Activated CD8-positive, alpha-beta memory T cell treated with anti-CD3 and anti-CD28 coated beads for 24 hours (primary cell): ENCODE data around the gene HMCN2.
"Not testable (repeated sequence)": the region's sequence is repeated elsewhere in the genome, so short reads cannot be mapped to it uniquely, and the experiment has no call there.

Experiments used
- DNase-seq: peaks from one replicate; pipeline ENCODE4 v3.0.0-alpha.2; 2020

Gene HMCN2

DNA sequence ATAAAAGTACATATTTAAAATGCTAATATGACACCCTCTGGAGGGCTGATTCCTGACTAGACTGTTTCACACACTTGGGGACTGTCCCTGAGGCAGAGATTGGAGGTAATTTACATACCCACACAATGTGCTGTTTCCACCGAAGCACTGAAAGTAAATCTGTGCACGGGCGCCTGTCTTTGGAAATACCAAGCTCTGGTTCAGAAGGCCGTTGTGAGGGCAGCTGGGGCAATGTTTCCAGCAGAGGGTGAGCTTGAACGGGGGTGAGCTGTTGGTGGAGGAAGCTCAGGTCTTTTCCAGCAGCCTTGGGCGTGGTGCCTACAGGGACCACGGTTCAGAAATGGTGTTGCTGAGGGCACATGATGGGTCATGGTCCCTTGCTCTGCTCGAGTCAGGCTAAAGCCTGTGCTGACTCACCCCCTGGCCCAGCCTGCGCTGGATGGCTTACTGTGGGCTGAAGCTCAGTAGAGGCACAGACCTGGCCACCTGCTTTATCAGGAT lies 25.8 kb upstream of the HMCN2 start:
- peak; percentile 79 for DNase-seq

GRCh38 chr9:130240410-130241197 lies 25.0 kb upstream of the HMCN2 start:
- no peak for DNase-seq

DNA sequence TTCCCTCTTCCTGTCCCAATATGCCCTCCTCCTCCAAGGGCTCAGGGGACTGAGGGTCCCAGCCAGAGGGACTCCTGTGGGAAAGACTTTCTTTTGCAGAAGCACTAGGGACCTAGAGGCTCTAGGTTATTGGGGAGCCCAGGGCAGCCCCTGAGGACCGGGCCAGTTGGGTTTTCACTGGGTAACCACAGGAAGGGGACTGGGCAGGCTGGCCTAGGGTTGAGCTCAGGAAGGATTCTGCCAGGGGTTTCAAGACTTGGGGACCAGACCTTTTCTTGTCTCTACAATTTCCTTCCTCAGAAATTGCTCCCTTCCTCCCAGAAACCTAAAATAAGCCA lies 24.4 kb upstream of the HMCN2 start:
- DNase-seq, result no peak

DNA sequence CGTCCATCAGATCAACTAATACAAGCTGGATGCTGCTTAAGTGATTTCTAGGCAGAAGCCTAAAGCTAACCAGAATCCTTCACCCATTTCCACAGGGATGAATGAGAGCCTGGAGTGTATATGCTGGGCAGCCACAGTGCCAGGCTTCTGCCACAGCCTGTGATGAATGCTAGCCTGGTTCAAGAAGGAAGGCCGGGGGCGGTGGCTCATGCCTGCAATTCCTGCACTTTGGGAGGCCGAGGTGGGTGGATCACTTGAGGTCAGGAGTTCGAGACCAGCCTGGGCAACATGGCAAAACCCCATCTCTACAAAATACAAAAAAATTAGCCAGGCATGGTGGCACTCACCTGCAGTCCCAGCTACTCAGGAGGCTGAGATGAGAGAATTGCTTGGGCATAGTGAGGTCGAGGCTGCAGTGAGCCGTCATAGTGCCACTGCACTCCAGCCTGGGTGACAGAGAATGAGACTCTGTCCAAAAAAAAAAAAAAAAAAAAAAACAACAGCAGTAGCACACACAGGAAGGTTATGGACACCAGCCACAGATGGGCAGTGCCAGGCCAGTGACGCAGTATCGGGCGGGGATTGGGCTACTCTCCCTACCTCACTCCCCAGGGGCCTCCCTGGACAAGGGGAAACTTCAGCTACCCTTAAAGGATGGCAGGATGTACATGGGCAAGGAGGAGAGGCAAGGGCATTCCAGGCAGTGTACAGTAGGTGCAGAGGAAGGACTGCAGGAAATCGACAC lies 23.1 kb upstream of the HMCN2 start:
- DNase-seq, result no peak

- peak; percentile 96 for DNase-seq
Observed at GRCh38 chr9:130243015-130243881, 22.3 kb upstream of the HMCN2 start.

GRCh38 chr9:130243882-130244170 lies 21.7 kb upstream of the HMCN2 start:
- DNase-seq, result no peak

DNA sequence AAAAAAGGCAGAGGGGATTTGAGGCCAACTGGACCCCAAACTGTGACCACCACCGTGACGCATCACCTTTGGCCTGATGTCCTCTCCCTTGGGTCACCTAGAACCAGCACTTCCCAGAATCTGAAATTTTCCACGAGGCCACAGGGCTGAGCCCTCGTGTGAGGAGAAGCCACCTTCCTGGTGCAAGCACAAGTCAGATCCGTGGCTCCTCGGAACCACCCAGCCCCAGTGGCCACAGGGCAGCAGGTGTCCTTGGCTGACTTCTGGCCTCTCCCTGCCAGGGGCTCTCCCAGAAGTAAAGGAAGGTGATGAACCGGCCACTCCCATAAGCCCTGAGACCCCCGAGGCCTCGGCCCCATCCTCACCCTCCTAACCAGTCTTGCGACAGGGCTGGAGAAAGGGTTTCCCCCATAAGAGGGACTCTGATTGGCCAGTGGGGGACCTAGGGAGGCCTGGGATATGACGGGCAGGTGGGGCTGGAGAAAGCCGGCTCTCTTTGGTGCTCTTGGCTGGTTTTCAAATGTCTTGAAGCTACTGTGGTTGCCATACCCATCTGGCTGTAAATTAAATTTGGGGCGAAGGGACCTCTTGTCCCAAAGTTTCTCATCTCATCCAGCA lies 20.9 kb upstream of the HMCN2 start:
- no peak for DNase-seq

DNA sequence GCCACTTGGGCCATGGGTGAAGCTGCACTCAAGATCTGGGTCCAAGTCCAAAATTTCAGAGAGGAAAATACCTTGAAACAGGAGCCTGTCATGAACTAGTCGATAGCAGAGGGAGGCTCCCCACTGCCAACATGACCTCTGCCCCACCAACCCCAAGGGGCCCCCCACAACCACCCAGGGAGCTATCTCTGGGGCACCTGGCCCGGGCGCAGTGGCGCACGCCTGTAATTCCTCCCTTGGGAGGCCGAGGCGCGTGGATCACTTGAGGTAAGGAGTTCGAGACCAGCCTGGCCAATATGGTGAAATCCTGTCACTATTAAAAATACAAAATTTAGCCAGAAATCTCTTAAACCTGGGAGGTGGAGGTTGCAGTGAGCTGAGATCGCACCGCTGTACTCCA lies 20.1 kb upstream of the HMCN2 start:
- DNase-seq, result no peak

DNA sequence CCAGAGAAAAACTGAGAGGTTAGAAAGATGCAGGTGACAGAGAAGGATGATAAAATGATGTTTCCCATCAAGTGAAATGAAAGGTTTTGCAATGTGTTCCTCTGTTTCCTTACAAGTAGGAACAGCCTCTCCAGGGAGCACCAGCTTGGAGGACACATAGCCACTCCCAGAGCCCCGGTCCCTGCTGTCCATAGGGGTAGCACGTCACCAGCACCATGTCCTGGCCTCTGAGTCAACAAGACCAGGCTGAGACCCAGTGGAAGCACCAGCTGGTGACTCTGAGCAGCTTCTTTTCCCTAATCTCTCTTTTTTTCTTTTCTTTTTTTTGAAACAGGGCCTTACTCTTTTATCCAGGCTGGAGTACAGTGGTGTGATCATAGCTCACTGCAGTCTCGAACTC lies 19.4 kb upstream of the HMCN2 start:
- DNase-seq, result no peak

- peak; percentile 28 for DNase-seq
Observed at GRCh38 chr9:130254747-130255630, 10.6 kb upstream of the HMCN2 start.

- DNase-seq, result peak; percentile 26
Observed at GRCh38 chr9:130255631-130256134, 9.9 kb upstream of the HMCN2 start.

DNA sequence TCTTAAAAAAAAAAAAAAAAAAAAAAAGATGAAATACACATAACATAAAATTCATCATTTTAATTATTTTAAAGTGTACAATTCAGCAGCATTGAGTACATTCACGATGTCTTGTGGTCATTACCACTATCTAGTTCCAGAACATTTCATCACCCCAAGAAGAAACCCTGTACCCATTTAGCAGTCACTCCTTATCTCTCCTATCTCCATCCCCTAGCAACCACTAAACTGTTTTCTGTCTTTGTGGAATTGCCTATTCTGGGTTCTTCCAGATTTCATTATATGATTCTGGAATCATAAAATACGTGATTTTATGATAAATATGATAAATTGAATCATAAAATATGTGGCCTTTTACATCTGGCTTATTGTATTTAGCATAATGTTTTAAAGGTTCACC lies 8.9 kb upstream of the HMCN2 start:
- no peak for DNase-seq

- not testable (repeated sequence) for DNase-seq
Observed at GRCh38 chr9:130258137-130258536, 7.4 kb upstream of the HMCN2 start.

DNA sequence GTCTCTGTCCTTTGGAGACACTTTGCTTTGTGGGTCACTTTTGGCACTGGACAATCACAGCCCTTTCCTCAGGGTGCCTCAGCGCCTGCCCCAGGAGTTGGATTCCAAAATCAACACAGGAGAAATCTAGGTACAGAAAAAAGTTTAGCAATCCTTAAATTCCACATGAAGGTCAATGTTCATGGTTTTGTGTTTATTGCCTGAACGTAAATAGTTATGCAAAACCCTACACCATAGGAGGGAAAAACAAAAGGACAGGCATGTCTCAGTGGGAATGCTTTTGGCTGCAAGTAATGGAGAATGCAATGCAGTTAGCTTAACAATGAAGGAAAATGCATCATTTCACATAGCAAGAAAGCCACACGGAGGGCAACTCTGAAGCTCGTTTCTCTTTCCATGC lies 6.5 kb upstream of the HMCN2 start:
- no peak for DNase-seq

GRCh38 chr9:130260816-130261765 lies 4.5 kb upstream of the HMCN2 start:
- no peak for DNase-seq

DNA sequence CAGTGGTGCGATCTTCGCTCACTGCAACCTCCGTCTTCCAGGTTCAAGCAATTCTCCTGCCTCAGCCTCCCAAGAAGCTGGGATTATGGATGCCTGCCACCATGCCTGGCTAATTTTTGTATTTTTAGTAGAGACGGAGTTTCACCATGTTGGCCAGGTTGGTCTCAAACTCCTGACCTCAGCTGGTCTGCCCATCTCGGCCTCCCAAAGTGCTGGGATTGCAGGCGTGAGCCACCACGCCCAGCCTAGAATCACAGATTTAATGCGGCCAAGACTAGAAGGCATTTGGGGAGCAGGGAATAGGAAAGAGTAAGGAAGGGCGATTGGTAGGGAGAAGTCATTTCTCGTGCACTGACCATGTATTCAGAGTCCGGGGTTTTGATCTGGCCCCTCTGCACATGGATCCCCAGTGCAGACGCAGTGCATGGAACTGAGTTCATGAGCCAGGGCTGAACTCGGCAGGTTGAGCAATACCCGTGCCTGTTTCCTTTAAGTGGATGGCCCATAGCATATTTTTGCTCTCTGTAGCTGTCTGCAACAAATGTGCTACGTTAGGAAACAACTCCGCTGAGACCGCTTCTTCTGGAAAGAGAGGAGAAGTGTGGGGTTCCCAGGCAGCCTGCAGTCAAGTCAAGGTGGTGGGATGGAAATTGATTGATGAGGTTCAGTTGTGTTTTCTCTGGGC lies 3.4 kb upstream of the HMCN2 start:
- no peak for DNase-seq

GRCh38 chr9:130262771-130263170 lies 2.8 kb upstream of the HMCN2 start:
- DNase-seq, result no peak

DNA sequence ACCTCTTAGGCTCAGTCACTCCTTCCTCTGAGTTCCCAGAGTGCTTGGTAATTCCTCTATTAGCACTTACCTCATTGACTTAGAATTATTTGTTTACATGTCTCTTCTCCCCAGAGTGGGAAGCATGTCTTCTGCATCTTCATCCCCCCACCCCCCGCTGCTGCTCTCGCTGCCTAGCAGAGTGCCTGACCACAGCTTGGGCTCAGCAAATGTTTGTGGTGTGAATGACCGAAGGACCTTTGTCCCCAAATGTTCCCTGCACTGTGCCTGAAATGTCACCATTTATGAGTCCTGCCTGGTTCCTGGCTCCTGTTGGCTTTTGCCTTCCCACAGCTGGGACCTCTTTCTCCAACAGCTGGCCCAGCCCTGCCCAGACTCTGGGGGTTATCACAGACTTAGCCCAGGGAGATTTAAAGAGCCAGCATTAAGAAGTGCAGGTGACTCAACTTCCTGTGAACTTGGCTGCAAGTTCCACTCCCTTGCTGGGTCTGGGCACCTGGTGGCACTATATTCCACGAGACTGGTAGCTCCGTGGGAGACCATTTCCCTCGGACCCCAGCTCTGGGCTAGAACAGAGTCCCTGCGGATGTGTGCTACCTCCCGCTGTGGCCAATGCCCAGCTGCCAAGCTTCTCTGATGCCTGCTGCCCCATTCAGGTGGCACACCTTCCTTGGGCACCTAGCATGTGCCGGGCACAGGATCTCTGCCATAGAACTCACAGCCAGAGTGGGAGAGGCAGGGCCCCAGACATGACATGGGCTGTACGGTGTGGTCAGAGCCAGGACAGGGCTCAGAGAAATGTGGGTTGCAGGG lies 1.8 kb upstream of the HMCN2 start:
- no peak for DNase-seq
